CD14-positive monocyte (primary cell): ENCODE measurements around the gene RSPRY1. TPM values are rescaled to one million over a fixed set of nuclear protein-coding genes. Genes with fewer than 3 reads are reported as not detected.
A peak's percentile ranks its signal among the peaks of the same experiment; 100 is the strongest.

Experiments used
- DNase-seq, 3 donors: peaks; one replicate each; pipeline ENCODE4 v3.0.0-alpha.2; 2011 to 2022
- H2AFZ ChIP-seq: 2 replicates; pipeline ENCODE4 v1.6.0; 2012; ENCODE audit warnings: mild to moderate bottlenecking, low read depth, low read length, inconsistent platforms; ENCODE audit not compliant: insufficient read depth, poor library complexity, severe bottlenecking
- H3K27ac ChIP-seq, 2 donors: 1 replicate in 1 of 2; 2 replicates in 1 of 2; pipeline ENCODE4 v1.5.1; 2012 to 2013; ENCODE audit warnings: low read length in 2 of 2, control low read depth in 1 of 2, inconsistent platforms in 1 of 2, low read depth in 1 of 2, mild to moderate bottlenecking in 1 of 2
- H3K27me3 ChIP-seq, 2 donors: one replicate each; pipeline versions ENCODE4 v1.6.0 to v1.6.1; 2011 to 2013; ENCODE audit warnings: low read length in 2 of 2; ENCODE audit not compliant: control insufficient read depth in 2 of 2, insufficient read depth in 2 of 2
- H3K36me3 ChIP-seq, 2 donors: replicated peaks in 1 of 2; 1 replicate in 1 of 2; 2 replicates in 1 of 2; pipeline versions ENCODE4 v1.5.1 to v1.6.1; 2012 to 2013; ENCODE audit warnings: low read length in 2 of 2, control low read depth in 1 of 2, inconsistent platforms in 1 of 2, mild to moderate bottlenecking in 1 of 2; ENCODE audit not compliant: insufficient read depth in 2 of 2, control insufficient read depth in 1 of 2
- H3K4me1 ChIP-seq, 2 donors: 1 replicate in 1 of 2; 2 replicates in 1 of 2; pipeline versions ENCODE4 v1.5.1 to v1.6.1; 2012 to 2013; ENCODE audit warnings: low read length in 2 of 2, control low read depth in 1 of 2, inconsistent platforms in 1 of 2, mild to moderate bottlenecking in 1 of 2, moderate library complexity in 1 of 2; ENCODE audit not compliant: insufficient read depth in 2 of 2, control insufficient read depth in 1 of 2
- H3K4me2 ChIP-seq: replicated peaks from 2 replicates; pipeline ENCODE3; 2012; ENCODE audit warnings: low read length, moderate library complexity, mild to moderate bottlenecking; ENCODE audit not compliant: poor library complexity, severe bottlenecking; ENCODE audit errors: extremely low read depth
- H3K4me3 ChIP-seq, 3 experiments: fragments of 200-600 bp in 1 of 3; sonication (generic) in 1 of 3; replicated peaks in 1 of 3; 1 replicate in 2 of 3; 2 replicates in 1 of 3; pipeline ENCODE4 v1.5.1; 2011 to 2013; ENCODE audit warnings: low read length in 3 of 3, mild to moderate bottlenecking in 3 of 3, control low read depth in 2 of 3, low read depth in 2 of 3, inconsistent platforms in 1 of 3, moderate library complexity in 1 of 3
- H3K79me2 ChIP-seq: 2 replicates; pipeline ENCODE4 v1.6.0; 2012; ENCODE audit warnings: mild to moderate bottlenecking, control low read depth, inconsistent platforms, low read length, moderate library complexity; ENCODE audit not compliant: insufficient read depth
- H3K9ac ChIP-seq: 2 replicates; pipeline ENCODE4 v1.6.0; 2017; ENCODE audit warnings: low read length, mild to moderate bottlenecking; ENCODE audit not compliant: insufficient read depth, poor library complexity, severe bottlenecking
- H3K9me3 ChIP-seq, 2 donors: replicated peaks in 1 of 2; 1 replicate in 1 of 2; 2 replicates in 1 of 2; pipeline versions ENCODE4 v1.5.1 to v1.6.1; 2012 to 2013; ENCODE audit warnings: low read length in 2 of 2, control low read depth in 1 of 2; ENCODE audit not compliant: control insufficient read depth in 1 of 2, insufficient read depth in 1 of 2
- H4K20me1 ChIP-seq: 2 replicates; pipeline ENCODE4 v1.6.0; 2012; ENCODE audit warnings: mild to moderate bottlenecking, low read length, control low read depth, moderate library complexity; ENCODE audit not compliant: insufficient read depth
- H3K27ac Mint-ChIP-seq, 7 donors: one replicate each; pipeline ENCODE4 v1.8.0; 2020; ENCODE audit warnings: mild to moderate bottlenecking in 7 of 7, mixed read lengths in 7 of 7, moderate library complexity in 6 of 7, inconsistent platforms in 2 of 7
- H3K27me3 Mint-ChIP-seq, 3 donors: one replicate each; pipeline ENCODE4 v1.8.0; 2021 to 2022; ENCODE audit warnings: low read depth in 3 of 3, mild to moderate bottlenecking in 3 of 3, mixed read lengths in 3 of 3, moderate library complexity in 3 of 3, inconsistent platforms in 1 of 3
- H3K36me3 Mint-ChIP-seq, 2 donors: one replicate each; pipeline ENCODE4 v1.8.0; 2020; ENCODE audit warnings: mixed read lengths in 2 of 2, inconsistent platforms in 1 of 2, mild to moderate bottlenecking in 1 of 2
- H3K4me1 Mint-ChIP-seq: one replicate; pipeline ENCODE4 v1.8.0; 2020; ENCODE audit warnings: mild to moderate bottlenecking, mixed read lengths
- H3K4me3 Mint-ChIP-seq, 2 donors: one replicate each; pipeline ENCODE4 v1.8.0; 2020; ENCODE audit warnings: mild to moderate bottlenecking in 2 of 2, mixed read lengths in 2 of 2, moderate library complexity in 1 of 2
- H3K9me3 Mint-ChIP-seq, 7 donors: one replicate each; pipeline ENCODE4 v1.8.0; 2020 to 2022; ENCODE audit warnings: mixed read lengths in 7 of 7, mild to moderate bottlenecking in 6 of 7, moderate library complexity in 6 of 7, inconsistent platforms in 2 of 7
- CTCF ChIP-seq: fragments of 200-600 bp; IDR thresholded peaks from one replicate; pipeline ENCODE4 v1.8.0; 2022; ENCODE audit warnings: antibody characterized with exemption, mild to moderate bottlenecking
- WGBS: methylation state at CpG from one replicate; pipeline ENCODE4 v1.1.5; 2013; ENCODE audit warnings: missing lambda C conversion rate; ENCODE audit not compliant: insufficient coverage; 5-methylcytosine and 5-hydroxymethylcytosine counted together
- intact Hi-C, 2 donors: fragments of 100-400 bp; cut with micrococcal nuclease; formaldehyde crosslinking; loops; one replicate each; pipeline versions ENCODE4 v1.15.0 to v1.15.1; 2023
- polyA plus RNA-seq, 3 donors: library from polyadenylated mRNA; depleted of rRNA in 1 of 3; unstranded in 2 of 3; stranded (reverse) in 1 of 3; fragments of 300-500 nt in 2 of 3; fragments of >200 nt in 1 of 3; fragmentation: Illumina TruSeq in 2 of 3; gene quantifications; 1 replicate in 2 of 3; 2 replicates in 1 of 3; pipeline ENCODE4 v1.2.3, GENCODE V29; 2012 to 2021

RSPRY1 gene
- polyA plus RNA-seq, 3 donors: 15.7 to 28.3 (median 21.3) TPM

DNA sequence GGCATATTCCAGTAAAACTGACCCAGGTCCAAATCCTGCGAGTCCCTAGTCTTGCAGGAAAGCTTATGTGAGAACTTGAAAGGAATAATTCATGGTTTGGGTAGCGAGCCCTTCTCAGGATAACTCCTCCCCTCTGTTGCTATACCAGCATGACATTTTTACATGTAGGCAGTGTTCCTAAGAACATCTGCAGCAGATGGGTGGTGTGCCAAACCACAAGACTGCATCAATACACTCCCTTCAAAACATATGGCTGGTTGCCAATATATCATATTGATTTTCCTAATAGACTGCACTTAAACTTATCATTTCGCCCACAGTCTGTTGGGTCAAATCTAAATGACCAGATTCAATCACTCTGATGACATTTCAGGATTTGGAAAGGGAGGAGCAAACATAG, 20.2 kb upstream of the RSPRY1 start:
- peaks cover 57 to 81% of the 10 kb centered on the region in 2 donors for H3K36me3 Mint-ChIP-seq
- Histone ChIP-seq H2AFZ (no peak overlapping the region), H3K79me2 (no peaks in the 10 kb centered on the region), H3K9ac (no peak overlapping the region), H3K9me3 (no peaks in the 10 kb centered on the region), H3K27ac (peak overlapping the region in 1 of 2 donors; percentile 76), H3K4me2 (no peak overlapping the region), H4K20me1 (peaks cover 10% of the 10 kb centered on the region), H3K27me3 (no peaks in the 10 kb centered on the region), H3K36me3 (peaks cover 62 to 81% of the 10 kb centered on the region in 2 donors), H3K4me1 (peaks cover 24% of the 10 kb centered on the region in 2 donors), H3K4me3 (no peak overlapping the region)
- intact Hi-C loops: loop anchor here (2.0 to 10.0 kb wide), 4 partner anchors 81 to 301 kb away; partner anchors contain the start of genes CETP (in 1 of the 2) and SLC12A3 (in 1 of the 2)
- H3K4me3 Mint-ChIP-seq: no peak overlapping the region
- no peak for TF ChIP-seq CTCF
- WGBS: no CpG with 5 or more reads among the region's 3 CpGs
- peaks cover 26% of the 10 kb centered on the region for H3K4me1 Mint-ChIP-seq
- no peak for DNase-seq
- no peaks in the 10 kb centered on the region for H3K27me3 Mint-ChIP-seq
- H3K9me3 Mint-ChIP-seq: no peaks in the 10 kb centered on the region
- peak overlapping the region in 3 of 7 donors; percentile 23 to 92 (median 78) for H3K27ac Mint-ChIP-seq

DNA sequence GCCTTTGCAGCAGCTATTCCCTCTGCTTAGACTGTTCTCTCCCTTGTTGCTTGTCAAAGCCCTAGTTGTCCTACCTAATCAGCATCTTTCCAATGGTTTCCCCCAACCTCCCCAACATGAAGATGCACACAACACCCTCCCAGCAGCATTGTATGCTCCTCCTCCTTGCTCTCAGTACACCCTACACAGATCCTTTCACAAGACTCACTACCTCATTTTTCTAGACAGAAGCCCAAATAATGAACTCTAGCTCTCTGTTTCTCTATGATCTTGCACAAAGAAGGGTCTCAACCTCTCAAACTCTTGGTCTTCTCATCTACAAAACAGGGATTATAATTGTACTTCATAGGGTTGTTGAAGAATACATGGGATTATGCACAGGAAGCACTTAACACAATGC, 19.7 kb upstream of the RSPRY1 start:
- Histone ChIP-seq H2AFZ (no peak overlapping the region), H4K20me1 (peaks cover 10% of the 10 kb centered on the region), H3K27me3 (no peaks in the 10 kb centered on the region), H3K9ac (peak overlapping the region; percentile 11), H3K4me1 (peaks cover 24% of the 10 kb centered on the region in 2 donors), H3K4me3 (no peak overlapping the region), H3K4me2 (no peak overlapping the region), H3K79me2 (no peaks in the 10 kb centered on the region), H3K36me3 (peaks cover 66 to 81% of the 10 kb centered on the region in 2 donors), H3K27ac (peak overlapping the region; percentile 59 to 76), H3K9me3 (no peaks in the 10 kb centered on the region)
- Mint-ChIP-seq H3K4me1 (peaks cover 25% of the 10 kb centered on the region), H3K36me3 (peaks cover 61 to 81% of the 10 kb centered on the region in 2 donors), H3K27ac (peak overlapping the region; percentile 55 to 92 (median 79)), H3K4me3 (peak overlapping the region in 1 of 2 donors; percentile 61), H3K9me3 (no peaks in the 10 kb centered on the region), H3K27me3 (no peaks in the 10 kb centered on the region)
- intact Hi-C loops: loop anchor here (2.0 to 10.0 kb wide), 4 partner anchors 82 to 302 kb away; partner anchors contain the start of genes CETP (in 1 of the 2) and SLC12A3 (in 1 of the 2)
- no peak for TF ChIP-seq CTCF
- no peak for DNase-seq
